Activated T-helper 2 cell treated with anti-CD3 and anti-CD28 coated beads, Interferon-gamma antibody, Interleukin-2, Interleukin-4, amounts not matched to agents 10 μg/mL and 5 μg/mL and 100 μg/mL, durations not matched to agents 14 hours and 24 hours and 36 hours (primary cell): ENCODE data around the gene TPO. TPM values are rescaled to one million over a fixed set of nuclear protein-coding genes. Genes with fewer than 3 reads are reported as not detected.

Experiments used
- DNase-seq: peaks from one replicate; pipeline ENCODE4 v3.0.0; 2021; ENCODE audit warnings: low spot score
- H3K27ac Mint-ChIP-seq: one replicate; pipeline ENCODE4 v1.8.0; 2021; ENCODE audit warnings: mixed read lengths
- H3K27me3 Mint-ChIP-seq: one replicate; pipeline ENCODE4 v1.8.0; 2021; ENCODE audit warnings: low read depth, mixed read lengths
- H3K36me3 Mint-ChIP-seq: one replicate; pipeline ENCODE4 v1.8.0; 2021; ENCODE audit warnings: low read depth, mixed read lengths
- H3K4me1 Mint-ChIP-seq: one replicate; pipeline ENCODE4 v1.8.0; 2021; ENCODE audit warnings: low read depth, mixed read lengths
- H3K4me3 Mint-ChIP-seq: one replicate; pipeline ENCODE4 v1.8.0; 2021; ENCODE audit warnings: low read depth, mild to moderate bottlenecking, moderate library complexity, mixed read lengths
- H3K9me3 Mint-ChIP-seq: one replicate; pipeline ENCODE4 v1.8.0; 2021; ENCODE audit warnings: mixed read lengths
- intact Hi-C: fragments of 100-400 bp; cut with micrococcal nuclease; formaldehyde crosslinking; loops from one replicate; pipeline ENCODE4 v1.15.1; 2023
- total RNA-seq: library from RNA; stranded (reverse); gene quantifications from 2 replicates; pipeline ENCODE4 v1.2.3, GENCODE V29; 2022

Gene TPO
- total RNA-seq, 1 donor from 2014 or later: not detected

- no peaks in the 10 kb centered on the region for H3K27me3 Mint-ChIP-seq
- H3K4me3 Mint-ChIP-seq: no peak overlapping the region
- no peaks in the 10 kb centered on the region for H3K9me3 Mint-ChIP-seq
- DNase-seq: no peak
- H3K4me1 Mint-ChIP-seq: no peaks in the 10 kb centered on the region
- intact Hi-C loops: no loop called here
- no peak overlapping the region for H3K27ac Mint-ChIP-seq
- H3K36me3 Mint-ChIP-seq: no peaks in the 10 kb centered on the region
Observed at GRCh38 chr2:1437101-1437500, 23.8 kb downstream of the TPO start.

GRCh38 chr2:1437537-1437936 is 24.3 kb downstream of the TPO start:
- no peaks in the 10 kb centered on the region for H3K36me3 Mint-ChIP-seq
- intact Hi-C loops: no loop called here
- H3K4me1 Mint-ChIP-seq: no peaks in the 10 kb centered on the region
- H3K27ac Mint-ChIP-seq: no peak overlapping the region
- no peaks in the 10 kb centered on the region for H3K27me3 Mint-ChIP-seq
- DNase-seq: no peak
- H3K9me3 Mint-ChIP-seq: no peaks in the 10 kb centered on the region
- no peak overlapping the region for H3K4me3 Mint-ChIP-seq

GRCh38 chr2:1438972-1439371 is 25.7 kb downstream of the TPO start:
- Mint-ChIP-seq H3K4me1 (no peaks in the 10 kb centered on the region), H3K27ac (no peak overlapping the region), H3K27me3 (no peaks in the 10 kb centered on the region), H3K36me3 (no peaks in the 10 kb centered on the region), H3K9me3 (no peaks in the 10 kb centered on the region), H3K4me3 (no peak overlapping the region)
- intact Hi-C loops: no loop called here
- DNase-seq: no peak

- no peaks in the 10 kb centered on the region for H3K9me3 Mint-ChIP-seq
- H3K36me3 Mint-ChIP-seq: no peaks in the 10 kb centered on the region
- H3K4me1 Mint-ChIP-seq: no peaks in the 10 kb centered on the region
- H3K27ac Mint-ChIP-seq: no peak overlapping the region
- DNase-seq: no peak
- intact Hi-C loops: no loop called here
- no peak overlapping the region for H3K4me3 Mint-ChIP-seq
- H3K27me3 Mint-ChIP-seq: no peaks in the 10 kb centered on the region
Observed at GRCh38 chr2:1440581-1440980, 27.3 kb downstream of the TPO start.

GRCh38 chr2:1446301-1446700 is 33.0 kb downstream of the TPO start:
- DNase-seq: no peak
- H3K27ac Mint-ChIP-seq: no peak overlapping the region
- no peaks in the 10 kb centered on the region for H3K4me1 Mint-ChIP-seq
- peaks cover 6% of the 10 kb centered on the region for H3K27me3 Mint-ChIP-seq
- H3K36me3 Mint-ChIP-seq: no peaks in the 10 kb centered on the region
- intact Hi-C loops: no loop called here
- H3K4me3 Mint-ChIP-seq: no peak overlapping the region
- no peaks in the 10 kb centered on the region for H3K9me3 Mint-ChIP-seq

- Mint-ChIP-seq H3K27ac (no peak overlapping the region), H3K4me3 (no peak overlapping the region), H3K9me3 (no peaks in the 10 kb centered on the region), H3K27me3 (peaks cover 6% of the 10 kb centered on the region), H3K36me3 (no peaks in the 10 kb centered on the region), H3K4me1 (no peaks in the 10 kb centered on the region)
- no peak for DNase-seq
- intact Hi-C loops: no loop called here
Observed at GRCh38 chr2:1448009-1448408, 34.7 kb downstream of the TPO start.

- no peak overlapping the region for H3K4me3 Mint-ChIP-seq
- no peaks in the 10 kb centered on the region for H3K36me3 Mint-ChIP-seq
- H3K4me1 Mint-ChIP-seq: no peaks in the 10 kb centered on the region
- no peak for DNase-seq
- intact Hi-C loops: no loop called here
- H3K27ac Mint-ChIP-seq: no peak overlapping the region
- H3K9me3 Mint-ChIP-seq: no peaks in the 10 kb centered on the region
- H3K27me3 Mint-ChIP-seq: peaks cover 6% of the 10 kb centered on the region
Observed at GRCh38 chr2:1450915-1451314, 37.7 kb downstream of the TPO start.

- Mint-ChIP-seq H3K36me3 (no peaks in the 10 kb centered on the region), H3K4me3 (no peak overlapping the region), H3K9me3 (no peaks in the 10 kb centered on the region), H3K27me3 (peaks cover 6% of the 10 kb centered on the region), H3K4me1 (no peaks in the 10 kb centered on the region), H3K27ac (no peak overlapping the region)
- no peak for DNase-seq
- intact Hi-C loops: no loop called here
Observed at GRCh38 chr2:1451422-1451821, 38.2 kb downstream of the TPO start.

- Mint-ChIP-seq H3K36me3 (no peaks in the 10 kb centered on the region), H3K27me3 (peaks cover 3% of the 10 kb centered on the region), H3K4me3 (no peak overlapping the region), H3K9me3 (no peaks in the 10 kb centered on the region), H3K4me1 (no peaks in the 10 kb centered on the region), H3K27ac (no peak overlapping the region)
- intact Hi-C loops: no loop called here
- no peak for DNase-seq
Observed at GRCh38 chr2:1453561-1453960, 40.3 kb downstream of the TPO start.

- H3K4me1 Mint-ChIP-seq: no peaks in the 10 kb centered on the region
- no peak overlapping the region for H3K4me3 Mint-ChIP-seq
- no peaks in the 10 kb centered on the region for H3K9me3 Mint-ChIP-seq
- no peaks in the 10 kb centered on the region for H3K36me3 Mint-ChIP-seq
- peaks cover 3% of the 10 kb centered on the region for H3K27me3 Mint-ChIP-seq
- DNase-seq: no peak
- intact Hi-C loops: no loop called here
- H3K27ac Mint-ChIP-seq: no peak overlapping the region
Observed at GRCh38 chr2:1454346-1454745, 41.1 kb downstream of the TPO start.

GRCh38 chr2:1455466-1455865 is 42.2 kb downstream of the TPO start:
- H3K36me3 Mint-ChIP-seq: no peaks in the 10 kb centered on the region
- DNase-seq: no peak
- no peak overlapping the region for H3K4me3 Mint-ChIP-seq
- H3K4me1 Mint-ChIP-seq: no peaks in the 10 kb centered on the region
- H3K27me3 Mint-ChIP-seq: peaks cover 3% of the 10 kb centered on the region
- H3K9me3 Mint-ChIP-seq: no peaks in the 10 kb centered on the region
- H3K27ac Mint-ChIP-seq: no peak overlapping the region
- intact Hi-C loops: no loop called here

GRCh38 chr2:1458432-1458831 is 45.2 kb downstream of the TPO start:
- no peaks in the 10 kb centered on the region for H3K36me3 Mint-ChIP-seq
- no peak overlapping the region for H3K4me3 Mint-ChIP-seq
- no peaks in the 10 kb centered on the region for H3K9me3 Mint-ChIP-seq
- H3K4me1 Mint-ChIP-seq: no peaks in the 10 kb centered on the region
- no peaks in the 10 kb centered on the region for H3K27me3 Mint-ChIP-seq
- no peak for DNase-seq
- intact Hi-C loops: no loop called here
- H3K27ac Mint-ChIP-seq: no peak overlapping the region

GRCh38 chr2:1459727-1460126 is 46.5 kb downstream of the TPO start:
- H3K27ac Mint-ChIP-seq: no peak overlapping the region
- H3K4me1 Mint-ChIP-seq: no peaks in the 10 kb centered on the region

GRCh38 chr2:1460851-1461418 is 47.7 kb downstream of the TPO start:
- Mint-ChIP-seq H3K27me3 (peaks cover 3% of the 10 kb centered on the region), H3K27ac (no peak overlapping the region), H3K36me3 (no peaks in the 10 kb centered on the region)

More at GRCh38 chr2:1459727-1460126, 46.5 kb downstream of the TPO start:
- DNase-seq: no peak
- H3K4me3 Mint-ChIP-seq: no peak overlapping the region
- no peaks in the 10 kb centered on the region for H3K27me3 Mint-ChIP-seq
- H3K36me3 Mint-ChIP-seq: no peaks in the 10 kb centered on the region
- H3K9me3 Mint-ChIP-seq: no peaks in the 10 kb centered on the region
- intact Hi-C loops: no loop called here

More at GRCh38 chr2:1460851-1461418, 47.7 kb downstream of the TPO start:
- Mint-ChIP-seq H3K9me3 (no peaks in the 10 kb centered on the region), H3K4me3 (no peak overlapping the region), H3K4me1 (no peaks in the 10 kb centered on the region)
- intact Hi-C loops: no loop called here
- no peak for DNase-seq
